Measurements from ENCODE around the gene CYP20A1.
"Not testable (repeated sequence)": the region's sequence is repeated elsewhere in the genome, so short reads cannot be mapped to it uniquely, and the experiment has no call there.

CYP20A1 gene

GRCh38 chr2:203237346-203238238 is 1.2 kb upstream of the CYP20A1 start:
- no peaks in the 10 kb centered on the region for H3K36me3 ChIP-seq (ENCODE audit: control insufficient read depth, insufficient read depth, low read length, severe bottlenecking)
- H3K9ac ChIP-seq (ENCODE audit: low read length) = peak overlapping the region; percentile 97
- H3K4me3 ChIP-seq (ENCODE audit: low read length) = peak overlapping the region; percentile 98
- no peaks in the 10 kb centered on the region for H3K9me3 ChIP-seq (ENCODE audit: control insufficient read depth, low read length)
- no peak for DNase-seq (ENCODE audit: low read depth)
- no peaks in the 10 kb centered on the region for H3K27me3 ChIP-seq (replicated peaks; ENCODE audit: control insufficient read depth, insufficient read depth, low read length)
- H3K4me1 ChIP-seq (ENCODE audit: control insufficient read depth, insufficient read depth, low read length) = peaks cover 17% of the 10 kb centered on the region

GRCh38 chr2:203238292-203238703 is 520 bp upstream of the CYP20A1 start:
- Histone ChIP-seq H3K27me3 (replicated peaks; ENCODE audit: control insufficient read depth, insufficient read depth, low read length) (no peaks in the 10 kb centered on the region), H3K4me3 (ENCODE audit: low read length) (peak overlapping the region; percentile 98), H3K9me3 (ENCODE audit: control insufficient read depth, low read length) (no peaks in the 10 kb centered on the region), H3K9ac (ENCODE audit: low read length) (peak overlapping the region; percentile 97), H3K36me3 (ENCODE audit: control insufficient read depth, insufficient read depth, low read length, severe bottlenecking) (peaks cover 4% of the 10 kb centered on the region), H3K4me1 (ENCODE audit: control insufficient read depth, insufficient read depth, low read length) (peaks cover 17% of the 10 kb centered on the region)
- DNase-seq (ENCODE audit: low read depth) = no peak

- Histone ChIP-seq H3K9ac (ENCODE audit: low read length) (peak overlapping the region; percentile 97), H3K4me3 (ENCODE audit: low read length) (peak overlapping the region; percentile 98), H3K4me1 (ENCODE audit: control insufficient read depth, insufficient read depth, low read length) (peaks cover 17% of the 10 kb centered on the region), H3K27me3 (replicated peaks; ENCODE audit: control insufficient read depth, insufficient read depth, low read length) (no peaks in the 10 kb centered on the region), H3K9me3 (ENCODE audit: control insufficient read depth, low read length) (no peaks in the 10 kb centered on the region), H3K36me3 (ENCODE audit: control insufficient read depth, insufficient read depth, low read length, severe bottlenecking) (peaks cover 4% of the 10 kb centered on the region)
- no peak for DNase-seq (ENCODE audit: low read depth)
Measured at GRCh38 chr2:203240491-203240890, 1.7 kb downstream of the CYP20A1 start.

DNA sequence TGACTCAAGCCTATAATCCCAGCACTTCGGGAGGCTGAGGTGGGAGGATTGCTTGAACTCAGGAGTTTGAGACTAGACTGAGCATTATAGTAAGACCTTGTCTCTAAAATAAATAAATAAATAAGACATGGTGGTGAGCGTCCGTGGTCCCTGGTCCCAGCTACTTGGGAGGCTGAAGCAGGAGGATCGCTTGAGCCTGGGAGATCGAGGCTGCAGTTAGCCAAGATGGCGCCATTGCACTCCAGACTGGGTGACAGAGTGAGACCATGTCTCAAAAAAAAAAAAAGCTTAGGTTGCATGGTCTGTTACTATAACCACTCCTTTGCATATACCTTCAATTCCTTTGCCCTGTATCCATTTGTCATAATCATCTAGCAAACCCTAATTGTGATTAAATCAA is 3.7 kb downstream of the CYP20A1 start:
- no peaks in the 10 kb centered on the region for H3K9me3 ChIP-seq (ENCODE audit: control insufficient read depth, low read length)
- H3K9ac ChIP-seq (ENCODE audit: low read length) = no peak overlapping the region
- DNase-seq (ENCODE audit: low read depth) = no peak
- peaks cover 17% of the 10 kb centered on the region for H3K36me3 ChIP-seq (ENCODE audit: control insufficient read depth, insufficient read depth, low read length, severe bottlenecking)
- no peaks in the 10 kb centered on the region for H3K27me3 ChIP-seq (replicated peaks; ENCODE audit: control insufficient read depth, insufficient read depth, low read length)
- no peak overlapping the region for H3K4me3 ChIP-seq (ENCODE audit: low read length)
- H3K4me1 ChIP-seq (ENCODE audit: control insufficient read depth, insufficient read depth, low read length) = peaks cover 17% of the 10 kb centered on the region

DNA sequence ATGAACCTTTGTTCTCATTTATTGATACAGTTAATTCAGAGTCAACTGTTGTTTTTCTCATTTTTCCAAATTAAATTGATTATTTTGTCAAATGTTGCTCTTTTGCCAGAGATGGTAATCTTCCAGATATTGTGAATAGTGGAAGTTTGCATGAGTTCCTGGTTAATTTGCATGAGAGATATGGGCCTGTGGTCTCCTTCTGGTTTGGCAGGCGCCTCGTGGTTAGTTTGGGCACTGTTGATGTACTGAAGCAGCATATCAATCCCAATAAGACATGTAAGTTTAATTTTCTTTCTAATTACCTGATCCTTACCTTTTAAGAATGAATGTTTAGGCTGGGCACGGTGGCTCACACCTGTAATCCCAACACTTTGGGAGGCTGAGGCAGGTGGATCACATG is 7.8 kb downstream of the CYP20A1 start:
- no peaks in the 10 kb centered on the region for H3K9me3 ChIP-seq (ENCODE audit: control insufficient read depth, low read length)
- H3K9ac ChIP-seq (ENCODE audit: low read length) = no peak overlapping the region
- no peak for DNase-seq (ENCODE audit: low read depth)
- no peaks in the 10 kb centered on the region for H3K27me3 ChIP-seq (replicated peaks; ENCODE audit: control insufficient read depth, insufficient read depth, low read length)
- peaks cover 34% of the 10 kb centered on the region for H3K36me3 ChIP-seq (ENCODE audit: control insufficient read depth, insufficient read depth, low read length, severe bottlenecking)
- H3K4me1 ChIP-seq (ENCODE audit: control insufficient read depth, insufficient read depth, low read length) = no peaks in the 10 kb centered on the region
- H3K4me3 ChIP-seq (ENCODE audit: low read length) = no peak overlapping the region

- Histone ChIP-seq H3K4me3 (ENCODE audit: low read length) (no peak overlapping the region), H3K9me3 (ENCODE audit: control insufficient read depth, low read length) (no peaks in the 10 kb centered on the region), H3K9ac (ENCODE audit: low read length) (no peak overlapping the region), H3K36me3 (ENCODE audit: control insufficient read depth, insufficient read depth, low read length, severe bottlenecking) (peaks cover 51% of the 10 kb centered on the region), H3K4me1 (ENCODE audit: control insufficient read depth, insufficient read depth, low read length) (no peaks in the 10 kb centered on the region), H3K27me3 (replicated peaks; ENCODE audit: control insufficient read depth, insufficient read depth, low read length) (no peaks in the 10 kb centered on the region)
- no peak for DNase-seq (ENCODE audit: low read depth)
Measured at GRCh38 chr2:203252818-203253217, 14.0 kb downstream of the CYP20A1 start.

GRCh38 chr2:203253422-203254095 is 14.7 kb downstream of the CYP20A1 start:
- not testable (repeated sequence) for H3K9ac ChIP-seq (ENCODE audit: low read length); H3K4me1 ChIP-seq (ENCODE audit: control insufficient read depth, insufficient read depth, low read length); H3K27me3 ChIP-seq (replicated peaks; ENCODE audit: control insufficient read depth, insufficient read depth, low read length); H3K9me3 ChIP-seq (ENCODE audit: control insufficient read depth, low read length); H3K4me3 ChIP-seq (ENCODE audit: low read length); DNase-seq (ENCODE audit: low read depth)
- H3K36me3 ChIP-seq (ENCODE audit: control insufficient read depth, insufficient read depth, low read length, severe bottlenecking) = peaks cover 55% of the 10 kb centered on the region

- Histone ChIP-seq H3K4me1 (ENCODE audit: control insufficient read depth, insufficient read depth, low read length) (no peaks in the 10 kb centered on the region), H3K36me3 (ENCODE audit: control insufficient read depth, insufficient read depth, low read length, severe bottlenecking) (peaks cover 35% of the 10 kb centered on the region), H3K9ac (ENCODE audit: low read length) (no peak overlapping the region), H3K27me3 (replicated peaks; ENCODE audit: control insufficient read depth, insufficient read depth, low read length) (no peaks in the 10 kb centered on the region), H3K9me3 (ENCODE audit: control insufficient read depth, low read length) (no peaks in the 10 kb centered on the region), H3K4me3 (ENCODE audit: low read length) (no peak overlapping the region)
- no peak for DNase-seq (ENCODE audit: low read depth)
Measured at GRCh38 chr2:203261326-203262159, 22.7 kb downstream of the CYP20A1 start.

DNA sequence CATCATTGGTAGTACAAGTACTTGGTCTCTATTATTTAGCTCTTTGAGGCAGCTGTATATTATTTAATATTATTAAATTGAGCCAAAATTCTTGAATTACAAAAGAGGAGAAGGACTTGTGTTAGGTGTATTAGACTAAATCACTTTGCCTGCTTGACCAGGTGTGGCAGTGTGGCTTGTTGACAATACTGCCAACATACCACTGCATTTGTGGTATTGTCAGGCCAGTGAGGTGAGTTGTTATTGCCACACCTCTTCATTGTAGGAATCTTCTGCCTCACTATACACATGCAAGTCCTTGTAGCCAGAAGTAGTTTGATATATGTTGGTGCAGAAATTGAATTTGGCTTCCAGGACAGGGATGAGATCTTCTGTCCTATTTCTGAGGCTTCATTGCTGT is 40.5 kb downstream of the CYP20A1 start:
- H3K9ac ChIP-seq (ENCODE audit: low read length) = no peak overlapping the region
- H3K27me3 ChIP-seq (replicated peaks; ENCODE audit: control insufficient read depth, insufficient read depth, low read length) = no peaks in the 10 kb centered on the region
- H3K9me3 ChIP-seq (ENCODE audit: control insufficient read depth, low read length) = no peaks in the 10 kb centered on the region
- no peak overlapping the region for H3K4me3 ChIP-seq (ENCODE audit: low read length)
- H3K4me1 ChIP-seq (ENCODE audit: control insufficient read depth, insufficient read depth, low read length) = peaks cover 9% of the 10 kb centered on the region
- peaks cover 73% of the 10 kb centered on the region for H3K36me3 ChIP-seq (ENCODE audit: control insufficient read depth, insufficient read depth, low read length, severe bottlenecking)
- DNase-seq (ENCODE audit: low read depth) = no peak

GRCh38 chr2:203280428-203281064 is 41.7 kb downstream of the CYP20A1 start:
- no peaks in the 10 kb centered on the region for H3K9me3 ChIP-seq (ENCODE audit: control insufficient read depth, low read length)
- DNase-seq (ENCODE audit: low read depth) = peak; percentile 13
- H3K27me3 ChIP-seq (replicated peaks; ENCODE audit: control insufficient read depth, insufficient read depth, low read length) = no peaks in the 10 kb centered on the region
- H3K4me3 ChIP-seq (ENCODE audit: low read length) = no peak overlapping the region
- peaks cover 9% of the 10 kb centered on the region for H3K4me1 ChIP-seq (ENCODE audit: control insufficient read depth, insufficient read depth, low read length)
- peak overlapping the region; percentile 39 for H3K9ac ChIP-seq (ENCODE audit: low read length)
- peaks cover 75% of the 10 kb centered on the region for H3K36me3 ChIP-seq (ENCODE audit: control insufficient read depth, insufficient read depth, low read length, severe bottlenecking)
